Sigmoid colon (tissue), 4 donors: Measurements from ENCODE around the gene DNAH12.

ENCODE experiments used
- CTCF ChIP-seq, 4 experiments: fragments of 450-650 bp in 3 of 4; fragments of 200-600 bp in 1 of 4; IDR thresholded peaks; one replicate each; pipeline ENCODE4 v1.5.1; 2016 to 2019; ENCODE audit warnings: antibody characterized with exemption in 4 of 4, mild to moderate bottlenecking in 3 of 4, moderate library complexity in 2 of 4
- POLR2A ChIP-seq, 2 donors: fragments of 450-650 bp; IDR thresholded peaks; one replicate each; pipeline ENCODE4 v1.6.1; 2016; ENCODE audit warnings: antibody characterized with exemption in 2 of 2, mild to moderate bottlenecking in 2 of 2, moderate library complexity in 2 of 2
- POLR2AphosphoS5 ChIP-seq, 4 donors: sonication (generic); formaldehyde crosslinking; IDR thresholded peaks; one replicate each; pipeline ENCODE4 v1.6.1; 2017; ENCODE audit warnings: antibody characterized with exemption in 4 of 4

GRCh38 chr3:57555738-57556458 lies 11.8 kb upstream of the DNAH12 start, which contains the start of gene PDE12:
- TF ChIP-seq POLR2A (IDR thresholded peaks at IDR 0.05) (peak; percentile 62 to 83), CTCF (IDR thresholded peaks at IDR 0.05) (no peak), POLR2AphosphoS5 (IDR thresholded peaks at IDR 0.05) (peak; percentile 53 to 95 (median 88))
